Right renal pelvis (tissue), 4 donors: ENCODE data around the gene ATP6V0A4. TPM values are rescaled to one million over a fixed set of nuclear protein-coding genes. Genes with fewer than 3 reads are reported as not detected.
A peak's percentile ranks its signal among the peaks of the same experiment; 100 is the strongest.
"Not testable (repeated sequence)": the region's sequence is repeated elsewhere in the genome, so short reads cannot be mapped to it uniquely, and the experiment has no call there.

Experiments used
- DNase-seq, 4 donors: peaks; one replicate each; pipeline ENCODE4 v3.0.0-alpha.2; 2013; ENCODE audit warnings: low read depth in 4 of 4, low spot score in 3 of 4, missing footprints in 1 of 4
- polyA plus RNA-seq, 4 donors: library from polyadenylated mRNA; unstranded; fragments of 120-200 nt; gene quantifications; one replicate each; pipeline ENCODE4 v1.2.1, GENCODE V29; 2013; ENCODE audit not compliant: insufficient read length in 4 of 4

The ATP6V0A4 gene
- polyA plus RNA-seq, 4 donors, result 67.5 to 80.5 (median 76.9) TPM

- DNase-seq, result no peak
These were observed 11.3 kb upstream of the ATP6V0A4 start for GRCh38 chr7:138809346-138809745.

DNA sequence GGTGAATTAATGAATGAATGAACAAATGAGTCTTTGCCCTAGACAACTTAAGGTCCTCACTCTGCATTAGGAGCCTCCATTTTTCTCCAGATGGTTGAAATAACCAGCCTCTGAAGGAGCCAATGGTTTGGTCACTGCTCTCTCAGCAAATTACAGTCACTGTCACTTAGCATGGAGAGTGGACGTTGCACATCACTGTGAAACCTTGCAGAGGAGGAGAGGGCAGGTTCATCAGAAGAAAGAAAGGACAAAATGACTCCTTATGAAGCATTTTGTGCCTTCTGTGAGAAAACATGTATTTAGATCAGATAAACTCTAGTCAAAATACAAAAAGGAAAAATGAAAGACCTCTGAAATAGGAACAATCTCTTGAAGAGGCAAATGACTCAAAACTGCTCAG lies 6.6 kb upstream of the ATP6V0A4 start:
- DNase-seq, result no peak

- DNase-seq, result no peak
These were observed 4.7 kb upstream of the ATP6V0A4 start for GRCh38 chr7:138802706-138803105.

DNA sequence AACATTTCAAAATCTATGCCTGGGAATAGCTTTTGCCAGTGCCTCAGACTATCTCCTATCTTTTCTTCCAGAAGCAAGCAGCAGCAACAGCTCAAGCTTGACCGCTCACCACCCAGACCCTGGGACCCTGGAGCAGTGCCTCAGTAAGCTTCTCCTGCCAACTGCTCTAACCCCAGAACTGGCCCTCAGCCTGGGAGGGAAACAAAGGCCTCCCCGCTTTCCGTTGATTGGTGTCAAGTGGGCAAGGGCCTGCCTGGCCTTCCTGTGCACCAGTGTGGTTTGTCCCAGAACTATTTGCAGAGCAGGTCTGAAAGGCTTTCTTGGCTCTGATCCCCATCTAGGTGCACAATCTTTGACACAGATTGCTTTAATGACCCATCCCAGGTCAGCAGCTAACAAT lies 3.3 kb upstream of the ATP6V0A4 start:
- no peak for DNase-seq

GRCh38 chr7:138799336-138800000 lies 1.5 kb upstream of the ATP6V0A4 start:
- DNase-seq, result peak in 2 of 4 donors; percentile 12 to 22

- DNase-seq, result no peak
These were observed 840 bp upstream of the ATP6V0A4 start for GRCh38 chr7:138798836-138799235.

DNA sequence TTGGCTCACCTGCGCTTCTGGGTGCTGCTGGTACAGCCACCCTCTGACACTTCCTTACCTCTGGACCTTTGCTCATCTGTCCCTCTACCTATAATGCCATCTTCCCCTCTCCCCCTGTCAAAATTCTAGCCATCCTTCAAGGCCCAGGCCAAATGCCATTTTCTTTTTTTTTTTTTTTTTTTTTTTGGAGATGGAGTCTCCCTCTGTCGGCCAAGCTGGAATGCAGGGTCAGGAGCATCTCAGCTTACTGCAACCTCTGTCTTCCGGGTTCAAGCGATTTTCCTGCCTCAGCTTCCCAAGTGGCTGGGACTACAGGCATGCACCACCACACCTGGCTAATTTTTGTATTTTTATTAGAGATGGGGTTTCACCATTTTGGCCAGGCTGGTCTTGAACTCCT lies 950 bp downstream of the ATP6V0A4 start:
- not testable (repeated sequence) for DNase-seq

DNA sequence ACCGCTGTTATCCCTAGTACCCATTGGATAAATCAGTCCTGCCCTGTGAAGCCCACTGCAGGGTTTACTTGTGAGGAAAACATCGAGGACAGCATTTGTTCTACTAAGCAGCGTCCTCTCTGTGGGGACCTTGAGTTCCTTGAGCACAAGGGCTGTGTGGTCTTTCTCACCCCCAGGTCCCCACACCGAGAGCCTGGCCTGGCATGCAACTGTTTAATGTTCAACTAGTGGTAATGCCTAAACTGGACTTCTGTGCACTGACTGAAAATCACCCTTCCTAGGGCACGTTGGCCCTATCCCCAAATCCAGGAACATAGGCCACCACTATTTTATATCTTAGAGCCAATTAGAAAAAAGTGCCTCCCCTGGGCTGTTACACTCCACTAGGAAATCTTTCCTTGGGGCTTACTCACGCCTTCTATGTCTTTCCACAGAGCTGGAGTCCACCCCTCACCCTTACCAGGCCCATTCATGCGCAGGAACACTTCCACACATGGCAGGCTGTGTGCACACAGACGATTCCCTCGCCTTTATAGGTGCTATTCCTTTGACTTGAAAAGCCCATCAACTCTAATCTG lies 1.9 kb downstream of the ATP6V0A4 start:
- no peak for DNase-seq

DNA sequence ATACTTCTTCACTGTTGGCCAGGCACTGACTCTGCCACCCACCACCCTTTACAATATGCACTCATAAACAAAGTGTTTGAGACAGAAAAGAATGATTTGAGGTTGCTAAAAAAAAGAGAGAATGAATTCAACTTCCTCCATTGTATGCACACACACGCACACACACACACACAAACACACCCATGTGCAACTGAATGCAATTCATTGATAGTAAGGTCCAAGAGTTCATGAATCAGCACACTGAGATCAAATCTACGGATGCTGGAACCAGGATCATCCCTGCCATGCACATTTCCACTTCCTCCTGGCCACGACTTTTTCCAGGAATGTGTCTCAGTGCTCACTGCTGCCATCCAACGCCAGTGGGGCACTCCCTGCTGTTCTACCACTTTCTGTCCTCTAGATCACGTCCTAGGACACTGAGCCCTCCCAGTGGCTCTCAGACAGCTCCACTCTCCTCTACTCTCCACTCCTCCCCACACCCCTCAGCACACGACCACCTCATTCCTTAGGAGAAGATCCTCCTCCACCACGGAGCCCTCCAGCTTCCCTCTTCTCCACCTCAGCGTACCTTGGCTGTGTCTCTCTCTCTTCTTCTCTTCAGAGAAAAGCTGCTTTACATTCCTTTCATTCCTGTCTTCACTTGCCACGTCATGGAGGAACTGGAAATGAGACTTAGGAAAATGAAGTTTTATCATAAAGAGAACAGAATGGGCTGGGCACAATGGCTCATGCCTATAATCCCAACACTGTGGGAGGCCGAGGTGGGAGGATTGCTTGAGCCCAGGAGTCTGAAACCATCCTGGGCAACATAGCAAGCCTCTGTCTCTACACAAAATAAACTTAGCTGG lies 12.2 kb downstream of the ATP6V0A4 start:
- DNase-seq, result no peak

- DNase-seq, result no peak
These were observed 13.3 kb downstream of the ATP6V0A4 start for GRCh38 chr7:138784692-138785091.

DNA sequence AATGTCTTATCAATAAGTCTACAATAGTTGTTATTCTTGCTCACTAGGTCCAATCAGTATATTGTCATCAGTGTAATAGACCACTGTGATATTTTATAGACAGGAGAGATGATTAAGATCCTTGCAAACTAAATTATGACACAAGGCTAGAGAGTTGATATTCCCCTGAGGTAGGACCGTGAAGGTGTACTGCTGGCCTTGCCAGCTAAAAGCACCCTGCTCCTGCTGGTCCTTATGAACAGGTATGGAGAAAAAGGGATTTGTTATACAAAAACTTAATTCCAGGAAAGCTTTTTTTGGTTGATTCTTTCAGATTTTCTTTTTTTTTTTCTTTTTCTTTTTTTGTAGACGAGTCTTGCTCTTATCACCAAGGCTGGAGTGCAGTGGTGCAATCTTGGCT lies 17.0 kb downstream of the ATP6V0A4 start:
- no peak for DNase-seq

DNA sequence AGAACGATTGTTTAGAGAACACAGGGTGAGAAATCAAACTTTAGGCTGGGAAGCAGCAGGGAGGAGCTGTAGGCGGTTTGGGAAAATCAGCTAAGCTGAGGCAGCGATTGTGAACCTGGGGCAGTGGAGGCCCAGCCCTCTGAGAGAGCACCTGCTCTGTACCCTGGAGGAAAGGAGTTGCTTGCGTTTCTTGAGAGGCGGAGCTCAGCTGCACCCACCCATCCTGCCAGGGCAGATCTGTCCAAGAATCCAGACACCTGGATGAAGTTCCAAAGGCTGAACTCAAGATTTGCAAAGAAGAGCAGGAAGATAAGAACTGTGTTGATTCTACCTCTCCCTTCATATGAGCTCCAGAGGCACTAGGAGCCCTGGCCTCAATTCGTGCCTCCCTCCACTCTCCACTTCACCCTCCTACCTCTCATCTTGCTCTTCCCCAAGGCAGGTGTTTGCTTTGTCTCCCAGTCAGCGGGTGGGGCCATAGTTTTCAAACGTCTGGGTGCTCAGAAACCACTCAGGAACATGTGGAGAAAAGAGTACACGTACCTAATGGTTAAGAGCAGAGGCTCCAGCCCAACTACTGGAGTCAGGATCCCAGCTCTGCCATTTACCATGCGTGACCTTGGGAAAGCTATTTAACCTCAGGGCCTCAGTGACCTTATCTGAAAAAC lies 21.7 kb downstream of the ATP6V0A4 start:
- DNase-seq, result no peak

DNA sequence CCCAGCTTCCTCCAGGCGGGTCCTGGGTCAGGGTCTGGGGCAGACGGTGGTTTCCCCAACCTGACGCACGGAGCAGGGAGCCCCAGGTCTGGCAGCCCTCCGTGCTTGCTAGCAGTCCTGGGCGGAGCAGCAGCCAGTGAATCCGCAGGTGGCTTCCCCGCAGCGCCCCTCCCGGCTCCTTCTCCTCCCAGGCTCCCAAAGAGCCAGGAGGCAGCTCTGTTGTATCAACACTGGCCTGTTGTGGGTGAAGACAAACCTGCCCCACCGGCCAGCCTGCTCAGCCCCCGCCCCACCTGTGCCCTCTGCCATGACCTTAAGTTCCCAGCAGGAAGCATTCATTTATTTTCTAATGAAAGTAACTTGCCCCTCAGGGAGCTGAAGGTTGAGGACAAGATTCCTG lies 24.2 kb downstream of the ATP6V0A4 start:
- no peak for DNase-seq

DNA sequence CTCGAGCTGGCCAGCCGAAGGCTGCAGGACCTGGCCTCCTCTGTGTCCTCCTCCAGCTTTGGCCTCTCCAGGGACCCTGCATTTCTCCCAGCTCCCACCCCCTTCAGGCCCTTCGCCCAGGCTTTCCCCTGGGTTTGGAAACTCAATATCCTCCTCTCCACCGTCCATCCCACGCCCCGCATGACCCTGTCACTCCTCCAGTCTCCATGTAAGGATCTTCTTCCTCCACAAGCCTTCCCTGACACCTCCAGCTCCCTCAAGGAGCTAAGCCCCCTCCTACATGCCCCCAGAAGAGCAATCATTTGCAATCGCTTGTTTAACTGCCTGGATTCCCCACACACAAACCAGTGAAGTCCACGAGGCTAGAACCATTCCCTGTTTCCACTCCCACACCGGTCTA lies 24.8 kb downstream of the ATP6V0A4 start:
- DNase-seq, result no peak

GRCh38 chr7:138770904-138771303 lies 27.1 kb downstream of the ATP6V0A4 start:
- no peak for DNase-seq

DNA sequence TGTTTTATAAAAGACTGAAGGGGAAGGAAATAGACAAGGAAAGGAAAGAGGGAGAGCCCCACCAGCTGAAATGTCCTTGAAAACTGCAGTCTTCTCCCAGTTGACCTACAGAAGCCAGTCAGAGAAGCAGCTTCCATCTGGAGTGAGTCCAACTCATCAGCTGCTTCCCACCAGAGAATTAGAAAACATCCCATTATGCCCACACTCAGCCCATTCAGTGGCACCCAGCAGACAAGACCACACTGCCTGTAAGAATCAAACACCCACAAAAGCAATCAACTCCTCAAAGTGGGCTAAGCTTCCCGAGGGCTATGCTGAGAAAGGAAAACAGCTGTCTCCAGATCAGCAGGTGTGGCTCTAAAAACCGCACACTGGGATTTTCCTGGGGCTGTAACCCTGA lies 29.8 kb downstream of the ATP6V0A4 start:
- DNase-seq, result no peak

GRCh38 chr7:138756591-138757242 lies 41.3 kb downstream of the ATP6V0A4 start:
- DNase-seq, result no peak

DNA sequence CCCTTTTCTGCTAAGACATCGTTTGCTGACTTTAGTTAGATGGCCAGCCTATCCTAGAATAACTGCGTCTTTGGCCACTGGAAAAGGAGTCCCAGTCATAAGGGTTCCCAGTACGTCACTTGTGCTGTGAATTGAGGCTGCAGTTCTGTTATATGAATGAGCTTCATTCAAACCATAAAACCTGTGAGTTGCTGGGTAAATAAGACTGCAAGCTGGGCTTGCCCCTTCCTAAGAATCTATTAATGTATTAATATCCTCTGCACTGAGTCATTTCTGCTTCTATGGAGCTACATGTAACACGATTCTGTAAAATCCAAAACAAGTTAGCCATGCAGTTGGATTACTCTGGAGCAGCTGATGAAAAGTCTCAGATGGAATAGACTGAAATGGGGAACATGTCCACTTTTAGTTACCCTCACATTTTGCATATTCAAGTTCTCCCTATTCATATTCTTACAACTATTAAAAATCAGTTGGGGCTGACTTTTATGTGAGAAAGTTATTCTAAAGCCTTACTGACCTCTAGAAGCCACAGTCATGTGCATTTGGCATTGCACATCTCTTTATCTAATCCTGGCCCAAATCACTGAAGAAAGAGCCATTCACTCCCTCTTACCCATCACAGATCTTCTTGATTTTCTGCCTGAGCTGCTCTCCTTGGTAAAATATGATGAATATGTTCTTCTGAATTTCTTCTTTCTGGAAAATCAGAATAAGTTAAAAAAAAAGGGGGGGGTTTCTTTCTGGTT lies 42.0 kb downstream of the ATP6V0A4 start:
- DNase-seq, result no peak

DNA sequence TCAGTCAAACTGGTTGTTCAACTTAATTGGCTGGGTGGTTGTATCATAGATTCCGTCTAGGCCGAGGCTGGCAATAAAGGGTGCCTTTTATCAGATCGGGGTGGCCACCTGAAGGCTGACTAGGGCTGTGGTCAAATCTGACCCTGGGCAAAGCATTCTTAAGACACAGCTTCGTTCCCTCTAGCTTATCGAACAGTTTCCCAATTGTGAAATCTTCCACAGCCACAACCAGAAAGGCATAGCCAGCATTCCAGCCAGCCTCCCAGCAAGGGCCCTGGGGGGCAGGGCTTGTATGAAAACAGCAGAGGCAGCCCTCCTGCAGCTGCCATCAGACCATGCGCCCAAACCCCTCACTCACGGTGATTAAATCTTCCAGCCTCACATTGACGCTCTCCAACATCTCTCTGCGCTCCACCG lies 42.7 kb downstream of the ATP6V0A4 start:
- no peak for DNase-seq

- DNase-seq, result no peak
These were observed 44.4 kb downstream of the ATP6V0A4 start for GRCh38 chr7:138753610-138754009.
